DLD1 (cell line): ENCODE measurements around the gene PLXNB3.

Experiments
- in situ Hi-C: cut with HindIII; loops from 2 replicates; pipeline ENCODE4 v1.10.0; 2017; ENCODE audit warnings: low sequenced_read_pairs

PLXNB3 gene

GRCh38 chrX:153750127-153750774 is 13.8 kb upstream of the PLXNB3 start:
- in situ Hi-C loops: no loop called here

- in situ Hi-C loops: no loop called here
Measured at GRCh38 chrX:153755136-153755535, 8.9 kb upstream of the PLXNB3 start.

- in situ Hi-C loops: no loop called here
Measured at GRCh38 chrX:153761863-153762262, 2.2 kb upstream of the PLXNB3 start.

GRCh38 chrX:153762626-153763173 is 1.3 kb upstream of the PLXNB3 start:
- in situ Hi-C loops: no loop called here

- in situ Hi-C loops: no loop called here
Measured at GRCh38 chrX:153763298-153763932, 634 bp upstream of the PLXNB3 start.

GRCh38 chrX:153764786-153765137 is 713 bp downstream of the PLXNB3 start:
- in situ Hi-C loops: no loop called here

- in situ Hi-C loops: no loop called here
Measured at GRCh38 chrX:153765138-153766079, 1.4 kb downstream of the PLXNB3 start.

GRCh38 chrX:153766098-153766817 is 2.2 kb downstream of the PLXNB3 start:
- in situ Hi-C loops: no loop called here

- in situ Hi-C loops: no loop called here
Measured at GRCh38 chrX:153766871-153767673, 3.0 kb downstream of the PLXNB3 start.

- in situ Hi-C loops: no loop called here
Measured at GRCh38 chrX:153767674-153768055, 3.6 kb downstream of the PLXNB3 start.

GRCh38 chrX:153768311-153769157 is 4.5 kb downstream of the PLXNB3 start:
- in situ Hi-C loops: no loop called here

GRCh38 chrX:153769158-153769864 is 5.3 kb downstream of the PLXNB3 start:
- in situ Hi-C loops: no loop called here

GRCh38 chrX:153769865-153770600 is 6.0 kb downstream of the PLXNB3 start:
- in situ Hi-C loops: no loop called here

- in situ Hi-C loops: no loop called here
Measured at GRCh38 chrX:153770601-153771414, 6.8 kb downstream of the PLXNB3 start.

- in situ Hi-C loops: no loop called here
Measured at GRCh38 chrX:153771415-153772315, 7.6 kb downstream of the PLXNB3 start.
